ENCODE results near the gene SDC4.

Gene SDC4

DNA sequence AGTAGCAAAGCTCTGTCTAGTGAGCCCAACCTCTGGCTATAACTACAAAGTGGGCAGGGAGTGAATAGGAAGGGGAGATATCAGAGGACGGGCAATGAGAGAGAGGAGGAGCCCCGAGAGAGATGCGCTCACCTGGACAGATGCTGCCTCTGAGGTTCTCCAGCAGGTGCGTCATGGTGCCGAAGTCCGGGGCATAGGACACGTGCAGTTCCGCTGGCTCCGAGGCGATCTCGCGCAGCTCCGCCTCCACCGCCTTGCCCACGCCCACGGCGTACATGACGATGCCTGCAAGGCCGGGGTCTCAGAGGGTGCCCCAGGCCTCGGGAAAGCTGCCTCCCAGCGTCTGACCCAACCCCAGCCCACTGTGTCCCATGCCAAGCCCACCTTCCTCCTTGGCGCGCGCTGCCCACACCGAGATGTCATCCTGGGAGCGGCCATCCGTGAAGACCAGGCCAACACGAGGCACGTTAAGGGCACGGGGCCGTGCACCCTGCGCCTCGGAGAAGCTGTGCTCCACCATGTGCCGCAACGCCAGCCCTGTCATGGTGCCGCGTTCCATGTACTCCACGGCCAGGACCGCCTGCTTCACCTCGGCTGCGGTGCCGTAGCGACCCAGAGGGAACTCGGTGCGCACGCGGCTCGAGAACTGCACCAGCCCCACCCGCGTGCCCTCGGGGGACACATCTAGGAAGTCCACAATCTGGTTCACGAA, 50.3 kb downstream of the SDC4 start:
- no peak for DNase-seq (ENCODE audit: low spot score)

GRCh38 chr20:45294659-45295058, 53.6 kb downstream of the SDC4 start:
- DNase-seq (ENCODE audit: low spot score): no peak

GRCh38 chr20:45294003-45294368, 54.2 kb downstream of the SDC4 start:
- no peak for DNase-seq (ENCODE audit: low spot score)

DNA sequence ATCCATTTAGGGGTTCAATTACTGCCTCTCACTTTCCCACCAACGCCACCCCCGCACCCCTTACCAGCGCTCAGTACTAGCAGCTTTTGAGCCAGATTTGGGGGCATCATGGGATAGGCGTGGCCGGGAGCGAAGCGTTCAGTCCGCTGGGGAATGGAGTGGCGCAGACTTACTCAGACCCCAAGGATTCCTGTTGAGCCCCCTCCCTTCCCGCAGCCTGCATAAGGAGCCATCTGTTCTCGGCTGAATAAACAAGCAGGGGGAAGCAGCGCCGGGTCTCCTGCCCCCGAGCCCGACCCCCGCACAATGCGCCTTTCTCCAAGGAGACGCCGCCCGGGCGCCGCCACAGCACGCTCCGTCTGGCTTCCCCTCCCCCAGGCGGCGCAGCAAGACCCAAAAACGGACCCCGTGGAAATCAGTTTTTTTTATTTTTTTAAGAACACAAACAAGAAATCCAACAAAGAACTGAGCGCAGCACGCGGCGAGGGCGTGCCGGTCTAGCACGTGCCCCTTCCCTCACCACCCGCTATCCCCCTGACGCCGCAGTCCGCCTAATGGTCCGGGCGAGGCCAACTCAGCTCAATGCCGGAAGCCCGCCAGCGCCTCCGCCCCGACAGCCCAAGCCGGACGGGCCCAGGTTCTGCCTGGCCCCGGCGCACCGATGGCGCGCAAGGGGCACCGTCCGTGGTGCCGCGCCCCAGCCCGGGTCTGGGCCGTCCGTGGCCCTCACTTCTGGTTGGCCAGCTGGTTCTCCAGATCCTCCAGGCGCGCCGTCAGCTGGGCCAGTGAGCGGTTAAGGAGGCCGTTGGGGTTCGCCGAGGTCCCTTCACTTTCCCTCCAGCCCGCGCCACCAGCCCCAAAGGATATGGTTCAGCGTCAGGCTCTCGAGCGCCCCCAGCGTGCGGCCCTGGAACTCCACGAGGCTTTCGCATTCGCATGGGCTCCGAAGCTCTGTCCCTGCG, 54.9 kb downstream of the SDC4 start:
- peak; percentile 92 for DNase-seq (ENCODE audit: low spot score)

GRCh38 chr20:45292343-45292742, 55.9 kb downstream of the SDC4 start:
- DNase-seq (ENCODE audit: low spot score): no peak

- no peak for DNase-seq (ENCODE audit: low spot score)
Measured at GRCh38 chr20:45291526-45291925, 56.7 kb downstream of the SDC4 start.

DNA sequence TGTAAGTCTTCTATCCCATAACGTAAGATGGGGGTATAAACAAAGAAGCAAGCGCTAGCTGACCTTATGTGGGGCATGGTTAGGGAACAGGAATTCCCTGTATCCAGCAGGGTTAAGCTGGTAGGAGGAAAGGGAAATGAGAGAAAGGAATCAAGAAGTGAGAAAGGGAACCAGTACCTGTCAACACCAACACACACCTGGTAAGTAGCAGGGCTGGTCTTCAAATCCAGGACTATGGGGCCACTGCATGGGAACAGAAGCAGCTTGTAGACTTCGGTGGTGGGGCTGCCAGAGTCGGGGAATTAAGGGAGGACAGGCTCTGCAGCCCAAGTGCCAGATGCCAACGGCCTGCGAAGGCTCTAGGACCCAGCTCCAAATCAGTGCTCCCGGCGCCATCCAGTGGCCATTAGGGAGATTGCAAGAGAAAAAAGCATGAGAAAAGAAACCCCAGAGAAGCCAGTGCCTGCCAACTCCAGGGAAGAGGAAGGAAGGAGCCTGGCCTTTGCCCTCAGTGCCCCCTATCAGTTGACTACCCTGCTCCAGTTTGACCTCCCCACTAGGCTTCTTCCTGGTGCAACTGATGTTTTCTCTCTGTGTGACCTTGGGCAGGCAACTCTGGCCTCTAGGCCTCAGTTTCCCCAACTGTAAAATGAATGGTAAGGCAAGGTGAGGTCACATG, 57.4 kb downstream of the SDC4 start:
- DNase-seq (ENCODE audit: low spot score): peak; percentile 88

DNA sequence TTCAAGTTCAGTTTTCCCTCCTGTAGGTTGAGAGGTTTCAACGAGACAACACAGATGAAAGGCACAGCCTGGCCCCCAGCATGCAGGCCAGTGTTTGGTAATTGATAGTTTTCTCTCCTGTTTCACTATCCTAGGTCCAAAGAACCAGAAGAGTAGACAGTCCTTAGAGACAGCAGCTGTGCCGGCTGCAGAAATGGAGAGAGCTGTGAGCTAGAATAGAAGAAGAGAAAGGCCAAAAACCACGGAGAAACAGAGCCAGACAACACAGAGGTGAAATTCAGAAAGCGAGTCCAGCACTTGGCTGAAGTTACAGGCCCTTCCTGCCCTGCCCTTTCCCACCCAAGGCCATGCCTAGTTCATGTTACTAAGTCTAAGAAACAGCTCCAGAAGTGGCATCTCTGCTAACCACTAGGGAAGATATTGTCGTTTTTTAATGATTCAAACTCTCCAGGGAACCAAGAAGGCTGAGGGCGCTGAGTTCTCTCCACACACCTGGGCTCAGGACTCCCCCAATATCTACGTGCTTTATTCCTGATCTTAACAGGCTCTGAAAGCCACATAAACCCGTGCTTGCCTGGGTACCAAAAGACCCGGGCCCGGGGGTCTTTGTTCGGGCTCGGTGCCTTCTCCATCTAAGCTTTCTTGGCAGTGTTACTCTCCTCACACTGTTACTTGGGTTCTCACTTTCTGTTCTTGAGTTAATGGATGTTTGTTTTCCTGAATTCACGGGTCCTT, 58.1 kb downstream of the SDC4 start:
- no peak for DNase-seq (ENCODE audit: low spot score)

DNA sequence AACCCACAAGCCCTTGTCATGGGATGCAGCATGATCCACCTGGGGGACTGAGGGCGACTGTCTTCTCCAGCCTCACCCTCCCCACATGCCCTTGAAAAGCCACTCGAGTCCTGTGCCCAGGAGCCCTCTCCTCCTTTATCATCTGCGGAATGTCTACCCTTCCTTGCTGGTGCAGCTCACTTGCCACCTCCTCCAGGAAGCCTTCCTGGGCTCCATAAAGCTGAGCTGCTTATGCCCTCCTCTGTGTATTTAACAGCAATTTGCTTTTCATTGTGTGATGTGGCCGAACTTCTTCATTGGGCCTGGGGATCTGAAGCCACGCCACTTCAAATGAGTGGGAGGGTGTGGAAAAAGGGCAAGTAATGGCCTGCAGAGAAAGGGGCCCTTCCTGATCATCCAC, 59.4 kb downstream of the SDC4 start:
- no peak for DNase-seq (ENCODE audit: low spot score)

- no peak for DNase-seq (ENCODE audit: low spot score)
Measured at GRCh38 chr20:45288376-45288775, 59.8 kb downstream of the SDC4 start.

DNA sequence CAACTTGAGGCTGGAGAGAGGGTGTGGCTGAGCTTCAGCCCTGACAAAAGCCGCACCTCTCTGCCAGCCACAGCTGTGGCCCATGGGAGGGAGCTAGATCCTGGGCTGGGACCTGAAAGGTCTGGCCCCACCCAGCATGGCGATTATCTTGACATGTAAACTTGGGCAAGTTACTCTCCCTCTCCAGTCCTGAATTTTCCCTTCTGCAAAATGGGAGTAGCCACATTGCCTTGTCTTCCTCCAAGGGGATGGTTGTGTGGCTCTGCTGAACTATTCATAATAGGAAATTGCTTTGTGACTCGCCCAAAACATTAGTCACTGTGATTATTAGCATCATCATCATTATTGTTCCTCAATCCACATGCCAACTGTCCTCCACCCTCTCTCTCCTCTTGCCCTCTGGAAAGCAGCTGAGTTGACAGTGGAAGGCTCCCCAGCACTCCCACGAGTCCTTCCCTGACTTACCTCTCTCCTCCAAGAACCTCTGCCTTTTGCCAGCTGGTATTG, 64.6 kb downstream of the SDC4 start:
- DNase-seq (ENCODE audit: low spot score): peak; percentile 24

- no peak for DNase-seq (ENCODE audit: low spot score)
Measured at GRCh38 chr20:45282700-45283550, 65.3 kb downstream of the SDC4 start.

- DNase-seq (ENCODE audit: low spot score): no peak
Measured at GRCh38 chr20:45279992-45280391, 68.2 kb downstream of the SDC4 start.

- DNase-seq (ENCODE audit: low spot score): no peak
Measured at GRCh38 chr20:45275338-45275737, 72.9 kb downstream of the SDC4 start.
